ENCODE measurements around the gene TMEM161B.

DNA sequence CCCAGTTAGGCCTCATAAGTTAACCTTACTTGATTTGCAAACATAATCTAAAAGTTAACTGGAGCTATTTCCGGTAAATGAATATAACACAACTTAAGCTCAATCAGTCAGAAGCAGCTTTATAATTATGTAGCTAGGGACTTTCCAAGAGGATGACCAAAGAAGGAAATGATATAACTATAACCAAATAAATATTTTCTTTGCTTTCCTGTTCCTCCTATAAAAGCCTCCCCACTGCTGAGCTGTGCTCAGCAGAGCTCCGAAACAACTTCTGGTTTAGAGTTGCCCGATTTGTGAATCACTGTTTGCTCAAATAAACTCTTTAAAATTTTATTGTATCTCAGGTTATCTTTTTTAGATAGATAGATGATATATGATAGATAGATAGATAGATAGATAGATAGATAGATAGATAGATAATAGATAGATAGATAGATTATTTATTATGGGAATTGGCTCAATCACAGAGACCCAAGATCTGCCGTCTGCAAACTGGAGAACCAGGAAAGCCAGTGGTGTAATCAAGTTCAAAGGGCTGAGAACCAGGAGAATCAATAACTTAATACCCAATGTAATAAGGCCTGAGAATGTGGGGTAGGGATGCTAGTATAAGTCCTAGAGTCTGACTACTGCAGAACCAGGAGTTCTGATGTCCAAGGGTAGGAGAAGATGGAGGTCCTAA lies 19.3 kb upstream of the TMEM161B start:
- TF ChIP-seq STAG1 (CRISPR knock-in tag; IDR thresholded peaks at IDR 0.05), result no peak
- TF ChIP-seq SALL1 (CRISPR knock-in tag; IDR thresholded peaks at IDR 0.05), result no peak
- no peak for TF ChIP-seq GATAD2A (CRISPR knock-in tag; IDR thresholded peaks at IDR 0.05)
- TF ChIP-seq SMARCE1 (IDR thresholded peaks at IDR 0.05; ENCODE audit: borderline replicate concordance), result no peak
- no peak for TF ChIP-seq CBFB (CRISPR knock-in tag; IDR thresholded peaks at IDR 0.05)

All from HepG2 (cell line).